Measurements from ENCODE around the gene OSBPL6.

The OSBPL6 gene

GRCh38 chr2:178199334-178199733 is 5.0 kb downstream of the OSBPL6 start:
- Histone ChIP-seq H3K4me1 (ENCODE audit: control insufficient read depth, low read depth, low read length) (peaks cover 8% of the 10 kb centered on the region), H3K9ac (ENCODE audit: low read length) (no peak overlapping the region), H3K27me3 (ENCODE audit: control insufficient read depth, insufficient read depth, low read length) (peaks cover 25% of the 10 kb centered on the region), H3K4me3 (ENCODE audit: low read length) (no peak overlapping the region), H3K9me3 (ENCODE audit: control insufficient read depth, low read depth, low read length) (no peaks in the 10 kb centered on the region), H3K27ac (ENCODE audit: low read length) (no peak overlapping the region), H3K36me3 (ENCODE audit: control insufficient read depth, low read depth, low read length) (no peaks in the 10 kb centered on the region)

- peaks cover 24% of the 10 kb centered on the region for H3K27me3 ChIP-seq (ENCODE audit: control insufficient read depth, insufficient read depth, low read length)
- H3K9me3 ChIP-seq (ENCODE audit: control insufficient read depth, low read depth, low read length), result no peaks in the 10 kb centered on the region
- no peak overlapping the region for H3K27ac ChIP-seq (ENCODE audit: low read length)
- H3K4me1 ChIP-seq (ENCODE audit: control insufficient read depth, low read depth, low read length), result peaks cover 8% of the 10 kb centered on the region
- H3K9ac ChIP-seq (ENCODE audit: low read length), result no peak overlapping the region
- no peak overlapping the region for H3K4me3 ChIP-seq (ENCODE audit: low read length)
- no peaks in the 10 kb centered on the region for H3K36me3 ChIP-seq (ENCODE audit: control insufficient read depth, low read depth, low read length)
These were observed 6.0 kb downstream of the OSBPL6 start for GRCh38 chr2:178200331-178200730.

- Histone ChIP-seq H3K9ac (ENCODE audit: low read length) (no peak overlapping the region), H3K36me3 (ENCODE audit: control insufficient read depth, low read depth, low read length) (no peaks in the 10 kb centered on the region), H3K27me3 (ENCODE audit: control insufficient read depth, insufficient read depth, low read length) (peaks cover under 1% of the 10 kb centered on the region), H3K4me1 (ENCODE audit: control insufficient read depth, low read depth, low read length) (no peaks in the 10 kb centered on the region), H3K4me3 (ENCODE audit: low read length) (no peak overlapping the region), H3K9me3 (ENCODE audit: control insufficient read depth, low read depth, low read length) (no peaks in the 10 kb centered on the region), H3K27ac (ENCODE audit: low read length) (no peak overlapping the region)
These were observed 8.6 kb downstream of the OSBPL6 start for GRCh38 chr2:178202927-178203326.

GRCh38 chr2:178204977-178205376 is 10.7 kb downstream of the OSBPL6 start:
- peaks cover 3% of the 10 kb centered on the region for H3K4me1 ChIP-seq (ENCODE audit: control insufficient read depth, low read depth, low read length)
- H3K27me3 ChIP-seq (ENCODE audit: control insufficient read depth, insufficient read depth, low read length), result peaks cover 19% of the 10 kb centered on the region

GRCh38 chr2:178205853-178206521 is 11.7 kb downstream of the OSBPL6 start:
- peaks cover 5% of the 10 kb centered on the region for H3K4me1 ChIP-seq (ENCODE audit: control insufficient read depth, low read depth, low read length)
- H3K9me3 ChIP-seq (ENCODE audit: control insufficient read depth, low read depth, low read length), result no peaks in the 10 kb centered on the region
- H3K4me3 ChIP-seq (ENCODE audit: low read length), result no peak overlapping the region
- no peak overlapping the region for H3K9ac ChIP-seq (ENCODE audit: low read length)
- H3K27ac ChIP-seq (ENCODE audit: low read length), result no peak overlapping the region
- H3K36me3 ChIP-seq (ENCODE audit: control insufficient read depth, low read depth, low read length), result no peaks in the 10 kb centered on the region
- peaks cover 29% of the 10 kb centered on the region for H3K27me3 ChIP-seq (ENCODE audit: control insufficient read depth, insufficient read depth, low read length)

More at GRCh38 chr2:178204977-178205376, 10.7 kb downstream of the OSBPL6 start:
- Histone ChIP-seq H3K4me3 (ENCODE audit: low read length) (no peak overlapping the region), H3K27ac (ENCODE audit: low read length) (no peak overlapping the region), H3K9ac (ENCODE audit: low read length) (no peak overlapping the region), H3K36me3 (ENCODE audit: control insufficient read depth, low read depth, low read length) (no peaks in the 10 kb centered on the region), H3K9me3 (ENCODE audit: control insufficient read depth, low read depth, low read length) (no peaks in the 10 kb centered on the region)

GRCh38 chr2:178208336-178208735 is 14.0 kb downstream of the OSBPL6 start:
- Histone ChIP-seq H3K36me3 (ENCODE audit: control insufficient read depth, low read depth, low read length) (no peaks in the 10 kb centered on the region), H3K9ac (ENCODE audit: low read length) (no peak overlapping the region), H3K27me3 (ENCODE audit: control insufficient read depth, insufficient read depth, low read length) (peaks cover 49% of the 10 kb centered on the region), H3K9me3 (ENCODE audit: control insufficient read depth, low read depth, low read length) (no peaks in the 10 kb centered on the region), H3K4me1 (ENCODE audit: control insufficient read depth, low read depth, low read length) (peaks cover 21% of the 10 kb centered on the region), H3K4me3 (ENCODE audit: low read length) (no peak overlapping the region), H3K27ac (ENCODE audit: low read length) (no peak overlapping the region)

DNA sequence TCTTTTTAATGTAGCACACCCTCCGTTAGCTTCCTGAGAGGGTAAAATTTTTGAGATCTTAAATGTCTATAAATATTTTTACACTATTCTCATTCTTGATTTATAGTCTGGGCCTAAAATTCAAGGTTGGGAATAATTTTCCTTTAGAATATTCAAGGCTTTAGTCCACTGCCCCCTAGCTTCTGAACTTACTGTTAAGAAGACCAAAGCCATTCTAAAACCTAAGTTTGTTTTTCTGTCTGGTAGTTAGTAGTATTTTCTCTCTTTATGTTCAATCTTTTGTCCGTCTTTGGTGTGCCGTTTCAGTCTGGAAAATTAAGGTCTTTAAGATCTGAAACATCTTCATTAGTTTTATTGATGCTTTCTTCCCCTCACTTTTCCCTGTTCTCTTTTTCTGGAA is 14.5 kb downstream of the OSBPL6 start:
- no peak overlapping the region for H3K4me3 ChIP-seq (ENCODE audit: low read length)
- no peak overlapping the region for H3K9ac ChIP-seq (ENCODE audit: low read length)
- H3K27me3 ChIP-seq (ENCODE audit: control insufficient read depth, insufficient read depth, low read length), result peaks cover 54% of the 10 kb centered on the region
- no peak overlapping the region for H3K27ac ChIP-seq (ENCODE audit: low read length)
- peaks cover 21% of the 10 kb centered on the region for H3K4me1 ChIP-seq (ENCODE audit: control insufficient read depth, low read depth, low read length)
- no peaks in the 10 kb centered on the region for H3K9me3 ChIP-seq (ENCODE audit: control insufficient read depth, low read depth, low read length)
- H3K36me3 ChIP-seq (ENCODE audit: control insufficient read depth, low read depth, low read length), result no peaks in the 10 kb centered on the region

- no peaks in the 10 kb centered on the region for H3K36me3 ChIP-seq (ENCODE audit: control insufficient read depth, low read depth, low read length)
- H3K27ac ChIP-seq (ENCODE audit: low read length), result no peak overlapping the region
- H3K4me1 ChIP-seq (ENCODE audit: control insufficient read depth, low read depth, low read length), result peaks cover 21% of the 10 kb centered on the region
- peaks cover 80% of the 10 kb centered on the region for H3K27me3 ChIP-seq (ENCODE audit: control insufficient read depth, insufficient read depth, low read length)
- H3K9me3 ChIP-seq (ENCODE audit: control insufficient read depth, low read depth, low read length), result no peaks in the 10 kb centered on the region
- H3K4me3 ChIP-seq (ENCODE audit: low read length), result peak overlapping the region; percentile 39
- peak overlapping the region; percentile 41 for H3K9ac ChIP-seq (ENCODE audit: low read length)
These were observed 17.1 kb downstream of the OSBPL6 start for GRCh38 chr2:178211460-178211859.

GRCh38 chr2:178211943-178212342 is 17.6 kb downstream of the OSBPL6 start:
- H3K27ac ChIP-seq (ENCODE audit: low read length), result no peak overlapping the region
- H3K4me3 ChIP-seq (ENCODE audit: low read length), result peak overlapping the region; percentile 47
- H3K9ac ChIP-seq (ENCODE audit: low read length), result peak overlapping the region; percentile 41
- H3K4me1 ChIP-seq (ENCODE audit: control insufficient read depth, low read depth, low read length), result peaks cover 21% of the 10 kb centered on the region
- H3K9me3 ChIP-seq (ENCODE audit: control insufficient read depth, low read depth, low read length), result no peaks in the 10 kb centered on the region
- no peaks in the 10 kb centered on the region for H3K36me3 ChIP-seq (ENCODE audit: control insufficient read depth, low read depth, low read length)
- peaks cover 85% of the 10 kb centered on the region for H3K27me3 ChIP-seq (ENCODE audit: control insufficient read depth, insufficient read depth, low read length)

GRCh38 chr2:178213991-178214390 is 19.7 kb downstream of the OSBPL6 start:
- Histone ChIP-seq H3K27ac (ENCODE audit: low read length) (no peak overlapping the region), H3K4me3 (ENCODE audit: low read length) (no peak overlapping the region), H3K9me3 (ENCODE audit: control insufficient read depth, low read depth, low read length) (no peaks in the 10 kb centered on the region), H3K36me3 (ENCODE audit: control insufficient read depth, low read depth, low read length) (no peaks in the 10 kb centered on the region), H3K4me1 (ENCODE audit: control insufficient read depth, low read depth, low read length) (peaks cover 22% of the 10 kb centered on the region), H3K27me3 (ENCODE audit: control insufficient read depth, insufficient read depth, low read length) (peaks cover 89% of the 10 kb centered on the region), H3K9ac (ENCODE audit: low read length) (no peak overlapping the region)

DNA sequence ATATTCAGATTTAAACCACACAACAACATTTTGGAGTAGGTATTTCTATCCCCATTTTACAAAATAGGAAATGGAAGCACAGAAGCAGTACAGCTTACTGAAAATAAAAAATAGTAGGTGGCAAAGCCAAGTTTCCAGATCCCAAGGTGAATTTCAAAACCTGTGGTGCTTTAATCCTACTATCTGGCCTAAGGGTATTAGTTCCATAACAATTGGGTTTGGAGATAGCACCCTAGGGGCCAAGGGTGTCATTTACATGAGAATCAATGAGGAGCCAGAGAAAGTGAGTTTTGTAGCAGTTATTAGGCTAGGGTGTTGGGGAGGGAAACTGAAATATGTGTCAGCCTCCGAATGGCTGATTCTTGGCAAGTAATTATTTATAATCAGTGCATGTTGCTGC is 24.9 kb downstream of the OSBPL6 start:
- Histone ChIP-seq H3K9me3 (ENCODE audit: control insufficient read depth, low read depth, low read length) (no peaks in the 10 kb centered on the region), H3K27ac (ENCODE audit: low read length) (no peak overlapping the region), H3K4me3 (ENCODE audit: low read length) (peak overlapping the region; percentile 43), H3K27me3 (ENCODE audit: control insufficient read depth, insufficient read depth, low read length) (peaks cover 54% of the 10 kb centered on the region), H3K4me1 (ENCODE audit: control insufficient read depth, low read depth, low read length) (peaks cover 13% of the 10 kb centered on the region), H3K36me3 (ENCODE audit: control insufficient read depth, low read depth, low read length) (no peaks in the 10 kb centered on the region), H3K9ac (ENCODE audit: low read length) (no peak overlapping the region)

DNA sequence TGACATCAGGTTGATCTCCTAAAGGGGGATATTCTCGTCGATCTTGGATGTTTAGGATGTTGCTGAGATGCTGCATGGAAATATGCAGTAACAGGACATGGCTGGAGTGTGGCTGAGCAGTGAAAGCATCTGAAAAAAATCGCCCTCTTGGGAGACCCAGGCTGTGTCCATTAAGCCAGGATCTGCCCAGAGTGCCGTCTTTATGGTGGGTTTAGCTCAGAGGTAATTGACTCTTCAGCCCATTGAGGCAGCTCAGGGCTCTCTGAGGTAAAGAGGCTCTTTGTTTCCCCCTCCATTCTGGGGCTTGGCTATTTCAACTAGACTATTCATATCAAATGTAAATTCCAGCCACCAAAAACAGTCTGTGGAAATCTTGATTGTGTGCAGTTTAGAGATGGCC is 26.5 kb downstream of the OSBPL6 start:
- no peak overlapping the region for H3K4me3 ChIP-seq (ENCODE audit: low read length)
- no peaks in the 10 kb centered on the region for H3K36me3 ChIP-seq (ENCODE audit: control insufficient read depth, low read depth, low read length)
- H3K4me1 ChIP-seq (ENCODE audit: control insufficient read depth, low read depth, low read length), result peaks cover 17% of the 10 kb centered on the region
- H3K9ac ChIP-seq (ENCODE audit: low read length), result no peak overlapping the region
- H3K9me3 ChIP-seq (ENCODE audit: control insufficient read depth, low read depth, low read length), result no peaks in the 10 kb centered on the region
- H3K27me3 ChIP-seq (ENCODE audit: control insufficient read depth, insufficient read depth, low read length), result peaks cover 39% of the 10 kb centered on the region
- no peak overlapping the region for H3K27ac ChIP-seq (ENCODE audit: low read length)

Measured in iPS-18a (cell line).